G401 (cell line): ENCODE results near the gene VWA5B2. TPM values are rescaled to one million over a fixed set of nuclear protein-coding genes. Genes with fewer than 3 reads are reported as not detected.

Source experiments
- DNase-seq: peaks from one replicate; pipeline ENCODE4 v3.0.0-alpha.2; 2015; ENCODE audit warnings: low spot score
- in situ Hi-C: cut with HindIII; loops from 2 replicates; pipeline ENCODE4 v1.10.0; 2016; ENCODE audit warnings: low sequenced_read_pairs, mixed read lengths
- total RNA-seq: library from RNA; depleted of rRNA; stranded (reverse); fragments of >200 nt; shearing (Covaris generic); gene quantifications from 2 replicates; pipeline ENCODE4 v1.2.3, GENCODE V29; 2014

Gene VWA5B2
- total RNA-seq, 1 experiment from 2014 or later, result 0.20 TPM

DNA sequence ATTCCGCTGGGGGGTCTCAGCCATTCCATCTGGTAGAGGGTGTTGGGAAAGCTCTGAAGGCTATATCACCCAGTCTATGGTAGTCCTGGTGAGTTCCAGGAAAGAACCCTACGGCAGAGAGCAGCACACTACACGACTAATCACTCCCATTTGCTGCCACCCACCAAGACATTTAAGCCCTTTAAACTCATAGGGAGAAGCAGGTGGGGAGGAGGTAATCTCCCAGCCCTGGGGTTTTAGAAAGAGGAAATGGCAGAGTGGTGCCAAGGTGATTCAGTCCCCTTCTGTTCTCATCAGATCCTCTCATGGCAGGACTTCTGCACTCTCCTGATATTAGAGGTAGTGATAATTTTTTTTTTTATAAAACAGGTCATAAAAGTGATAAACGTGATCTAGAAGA, 10.6 kb upstream of the VWA5B2 start:
- no peak for DNase-seq
- in situ Hi-C loops, result no loop called here

DNA sequence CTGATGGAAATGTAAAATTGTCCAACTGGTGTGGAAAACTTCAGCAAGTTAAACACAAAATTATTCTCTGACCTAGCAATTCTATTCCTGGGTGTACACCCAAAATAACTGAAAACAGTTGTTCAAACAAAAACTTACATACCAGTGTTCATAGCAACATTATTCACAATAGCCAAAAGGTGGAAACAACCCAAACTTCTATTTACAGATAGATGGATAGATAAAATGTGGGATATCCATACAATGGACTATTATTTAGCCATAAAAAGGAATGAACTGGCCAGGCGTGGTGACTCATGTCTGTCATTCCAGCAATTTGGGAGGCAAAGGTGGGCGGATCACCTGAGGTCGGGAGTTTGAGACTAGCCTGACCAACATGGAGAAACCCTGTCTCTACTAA, 6.9 kb upstream of the VWA5B2 start:
- DNase-seq, result no peak
- in situ Hi-C loops, result no loop called here

DNA sequence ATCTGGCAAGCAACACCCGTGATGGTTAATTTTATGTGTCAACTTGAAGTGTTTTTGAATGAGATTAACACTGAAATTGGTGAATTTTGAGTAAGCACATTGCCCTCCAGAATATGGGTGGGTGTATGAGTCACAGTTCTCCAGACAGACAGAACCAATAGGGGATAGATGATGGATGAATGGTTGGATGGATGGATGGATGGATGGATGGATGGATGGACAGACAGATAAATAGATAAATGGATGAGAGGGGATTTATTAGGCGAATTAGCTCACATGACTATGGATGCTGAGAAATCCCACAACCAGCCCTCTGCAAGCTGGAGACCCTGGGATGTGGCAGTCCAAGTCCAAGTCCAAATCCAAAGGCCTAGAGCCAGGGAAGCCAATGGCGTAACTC, 5.4 kb upstream of the VWA5B2 start:
- in situ Hi-C loops, result no loop called here
- no peak for DNase-seq

DNA sequence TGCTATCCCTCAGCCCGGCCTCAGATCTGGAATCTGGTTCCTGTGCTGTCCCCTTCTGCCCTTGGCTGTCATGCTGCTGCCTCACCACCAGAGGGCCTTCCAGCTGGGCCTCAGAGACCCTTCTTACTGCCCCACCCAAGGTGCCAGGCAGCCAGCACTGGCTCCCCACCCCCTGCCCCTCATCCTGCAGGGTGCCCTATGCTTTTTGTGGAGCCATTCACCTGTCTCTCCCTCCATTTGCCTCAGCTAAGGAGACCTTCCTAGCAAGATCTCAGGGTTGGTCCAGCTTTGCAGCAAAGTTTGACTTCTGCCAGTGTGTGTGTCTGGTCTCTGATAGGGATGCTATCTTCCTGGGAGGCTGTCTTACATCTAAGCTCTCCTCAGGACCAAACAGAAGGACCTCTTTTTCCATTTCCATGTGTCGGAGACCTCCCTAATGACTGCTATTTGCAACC, 1.9 kb upstream of the VWA5B2 start:
- DNase-seq, result peak; percentile 30

DNA sequence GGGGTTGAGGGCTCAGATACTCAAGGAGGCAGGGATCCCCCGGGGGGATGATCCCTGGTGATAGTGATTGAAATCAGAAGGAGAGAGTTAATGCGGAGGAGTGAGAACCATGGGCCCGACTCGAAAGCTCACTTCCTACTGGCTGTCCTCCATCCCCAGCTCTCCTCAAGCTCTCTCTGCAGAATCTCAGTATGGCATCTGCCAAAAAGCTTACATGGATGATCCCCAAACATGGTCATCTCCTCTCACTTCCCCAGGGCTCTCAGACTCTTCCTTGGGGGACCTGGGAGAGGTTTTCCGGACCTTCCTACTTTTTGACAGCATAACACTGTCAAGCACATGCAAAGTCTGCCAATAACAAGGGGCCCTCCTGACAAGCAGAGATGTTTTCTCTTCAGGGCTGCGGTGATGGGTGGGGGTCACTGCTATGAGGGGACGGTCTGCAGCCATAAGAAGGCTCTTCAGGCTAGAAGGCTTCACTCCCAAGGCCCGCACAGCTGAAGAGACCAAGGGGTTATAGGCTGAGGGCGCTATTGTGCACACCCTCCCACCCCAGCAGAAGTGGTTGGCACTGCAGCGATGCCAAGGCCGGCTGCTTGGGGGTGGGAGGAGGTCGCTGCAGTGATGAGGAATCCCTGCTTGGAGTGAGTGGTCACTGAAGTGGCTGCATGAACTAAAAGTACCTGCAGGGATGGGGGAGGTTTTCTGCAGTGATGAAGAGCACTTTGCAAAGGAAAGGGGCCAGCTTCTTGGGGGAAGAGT, 828 bp upstream of the VWA5B2 start:
- peak; percentile 25 for DNase-seq
- in situ Hi-C loops, result no loop called here

More for the DNA sequence above, 1.9 kb upstream of the VWA5B2 start:
- in situ Hi-C loops, result no loop called here

DNA sequence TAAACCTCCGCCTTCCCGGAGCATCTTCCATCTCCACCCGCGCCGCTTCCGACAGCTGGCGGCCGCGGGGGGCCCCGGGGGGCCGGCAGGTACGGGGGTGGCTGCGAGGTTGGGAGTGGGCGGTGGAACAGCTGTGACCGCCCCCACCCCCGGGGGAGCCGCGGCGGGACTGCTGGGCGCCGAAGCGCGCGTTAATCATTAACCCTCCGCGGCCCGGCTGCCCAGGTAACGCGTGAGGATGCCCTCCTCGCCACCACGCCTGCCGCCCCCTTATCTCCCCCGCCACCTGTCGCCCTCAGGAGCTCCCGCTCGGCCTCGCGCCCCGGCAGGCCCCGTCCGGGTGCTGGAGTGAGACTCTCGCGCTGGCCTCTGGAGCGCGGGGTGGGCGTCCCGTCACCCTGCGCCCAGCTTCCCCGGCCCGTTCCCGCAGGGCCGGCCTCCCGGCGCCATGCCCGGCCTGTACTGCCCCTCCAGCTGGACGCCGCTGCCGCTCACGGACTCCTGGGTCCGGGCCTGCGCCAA, 757 bp downstream of the VWA5B2 start:
- DNase-seq, result no peak
- in situ Hi-C loops, result no loop called here

DNA sequence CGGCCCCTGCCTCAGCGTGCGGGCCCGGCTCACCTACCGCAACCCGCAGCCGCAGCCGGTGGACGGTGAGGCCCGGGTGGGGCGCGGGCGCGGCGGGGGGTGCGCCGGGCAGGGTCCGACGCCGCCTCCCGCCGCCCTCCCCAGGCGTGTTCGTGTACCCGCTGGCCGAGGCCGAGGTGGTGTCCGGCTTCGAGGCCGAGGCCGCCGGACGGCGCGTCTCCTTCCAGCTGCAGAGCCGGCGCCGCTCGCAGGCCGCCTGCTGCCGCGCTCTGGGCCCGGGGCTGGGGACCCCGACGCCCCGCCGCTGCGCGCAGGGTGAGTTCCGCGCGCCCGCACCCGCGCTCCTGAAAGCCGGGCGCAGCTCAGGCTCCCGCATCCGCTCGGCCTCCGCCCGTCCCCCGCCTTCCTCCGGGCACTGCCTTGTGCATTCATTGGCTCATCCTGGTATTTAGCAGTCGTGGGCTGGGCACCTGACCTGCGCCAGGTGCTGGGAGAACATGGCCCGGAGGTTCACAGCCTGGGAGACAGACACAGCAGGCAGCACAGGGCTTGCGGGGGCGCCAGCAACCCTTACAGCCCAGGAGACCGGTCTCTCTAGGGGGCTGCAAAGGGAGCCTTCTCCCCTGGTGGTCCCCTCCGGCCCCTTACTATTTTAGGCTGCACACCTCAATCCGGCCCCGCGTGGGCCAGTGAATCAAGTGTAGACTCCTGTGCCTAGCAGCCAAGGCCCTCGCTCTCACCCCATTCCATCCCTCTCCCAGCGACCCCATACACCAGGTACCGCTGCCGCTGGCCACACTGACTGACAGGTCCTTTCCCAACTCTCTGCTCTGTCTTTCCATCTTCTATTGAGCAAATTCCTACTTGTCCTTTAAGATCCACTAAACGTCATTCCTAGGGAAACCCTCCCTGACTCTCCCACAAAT, 1.5 kb downstream of the VWA5B2 start:
- peak; percentile 86 for DNase-seq
- in situ Hi-C loops, result no loop called here

DNA sequence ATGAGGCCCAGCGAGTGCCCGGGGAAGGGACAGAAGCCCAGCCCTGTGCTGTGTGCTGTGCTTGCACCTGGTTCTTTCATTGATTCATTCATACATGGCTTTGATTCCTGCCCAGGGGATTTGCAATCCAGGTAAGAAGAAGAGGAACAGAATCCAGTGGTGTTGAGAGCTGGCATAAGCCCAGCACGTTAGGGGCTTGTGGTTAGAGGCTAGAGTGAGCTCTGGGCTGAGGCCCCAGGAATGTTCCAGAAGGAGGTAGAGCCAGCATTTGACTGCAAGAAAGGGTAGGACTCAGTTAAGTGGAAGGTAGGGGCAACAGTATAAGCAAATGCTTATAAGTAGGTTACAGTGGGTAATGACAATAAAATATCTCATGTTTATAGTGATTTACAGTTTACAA, 2.3 kb downstream of the VWA5B2 start:
- in situ Hi-C loops, result no loop called here
- DNase-seq, result no peak

DNA sequence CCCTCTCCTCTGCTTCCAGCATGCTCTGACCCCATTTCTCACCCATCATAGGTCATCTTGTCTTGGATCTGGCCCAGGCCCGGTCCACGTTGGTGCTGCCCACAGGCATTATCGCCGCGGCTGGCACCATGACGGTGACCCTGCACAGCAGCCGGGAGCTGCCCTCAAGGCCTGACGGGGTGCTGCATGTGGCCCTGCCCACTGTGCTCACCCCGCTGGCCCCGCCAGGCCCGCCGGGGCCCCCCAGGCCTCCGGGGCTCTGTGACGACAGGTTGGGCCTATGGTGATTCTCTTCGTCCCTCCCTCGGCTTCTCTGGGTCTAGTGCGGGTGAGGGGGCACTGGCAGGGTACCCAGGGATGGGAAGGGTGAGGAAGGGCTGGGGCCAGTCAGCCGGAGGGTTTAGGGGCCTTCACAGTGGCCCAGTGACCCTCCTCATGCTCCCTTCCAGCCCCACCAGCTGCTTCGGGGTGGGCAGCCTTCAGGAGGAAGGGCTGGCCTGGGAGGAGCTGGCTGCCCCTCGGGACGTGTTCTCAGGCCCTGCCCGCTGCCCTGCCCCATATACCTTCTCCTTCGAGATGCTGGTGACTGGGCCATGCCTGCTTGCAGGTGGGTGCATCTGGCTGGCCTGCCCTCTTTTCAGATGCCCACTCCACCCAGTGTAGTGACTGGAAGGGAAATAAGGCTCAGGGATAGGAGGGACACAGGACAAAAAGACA, 3.9 kb downstream of the VWA5B2 start:
- in situ Hi-C loops, result no loop called here
- DNase-seq, result no peak

DNA sequence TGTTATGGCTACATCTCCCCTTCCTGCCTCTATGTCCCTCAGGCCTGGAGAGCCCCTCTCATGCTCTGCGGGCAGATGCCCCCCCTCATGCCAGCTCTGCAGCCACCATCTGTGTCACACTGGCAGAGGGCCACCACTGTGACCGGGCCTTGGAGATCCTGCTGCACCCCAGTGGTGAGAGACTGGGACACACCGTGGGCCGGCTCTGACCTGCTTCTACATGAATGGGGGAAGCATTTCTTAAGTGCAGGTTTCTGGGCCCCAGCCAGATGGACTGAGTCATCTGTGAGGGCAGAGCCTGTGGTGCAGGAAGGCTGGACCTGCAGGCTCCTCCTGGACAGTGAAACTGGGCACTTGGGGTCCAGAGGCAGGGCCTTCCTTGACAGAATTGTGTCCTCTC, 4.8 kb downstream of the VWA5B2 start:
- in situ Hi-C loops, result no loop called here

DNA sequence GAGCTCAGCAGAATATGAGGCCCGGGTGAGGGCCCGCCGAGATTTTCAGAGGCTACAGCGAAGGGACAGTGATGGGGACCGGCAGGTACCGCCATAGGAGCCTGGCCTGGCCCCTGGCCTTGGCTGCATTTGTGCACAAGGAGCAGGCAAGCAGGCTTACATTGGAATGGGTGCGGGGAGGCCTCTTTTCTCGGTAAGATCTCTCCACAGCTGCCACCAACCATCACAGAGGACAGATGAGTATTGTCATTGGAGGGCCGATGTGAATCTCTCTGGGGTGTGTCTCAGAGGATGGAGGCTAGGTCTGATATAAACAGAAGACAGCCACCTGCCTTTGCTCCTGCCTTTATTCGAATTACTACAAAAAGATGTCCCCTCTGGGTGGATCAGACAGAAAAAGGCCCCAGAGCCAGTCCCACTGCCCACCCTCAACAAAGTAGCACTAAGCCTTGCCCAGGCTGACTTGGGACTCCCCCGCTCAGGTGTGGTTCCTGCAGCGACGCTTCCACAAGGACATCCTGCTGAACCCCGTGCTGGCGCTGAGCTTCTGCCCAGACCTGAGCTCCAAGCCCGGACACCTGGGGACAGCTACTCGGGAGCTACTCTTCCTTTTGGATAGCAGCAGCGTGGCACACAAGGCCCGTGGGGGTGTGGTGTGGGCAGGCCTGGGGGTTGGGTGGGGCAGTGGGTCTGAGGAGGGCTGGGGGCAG, 5.4 kb downstream of the VWA5B2 start:
- in situ Hi-C loops, result no loop called here
- DNase-seq, result peak; percentile 30

More for the DNA sequence above, 4.8 kb downstream of the VWA5B2 start:
- DNase-seq, result peak; percentile 91

DNA sequence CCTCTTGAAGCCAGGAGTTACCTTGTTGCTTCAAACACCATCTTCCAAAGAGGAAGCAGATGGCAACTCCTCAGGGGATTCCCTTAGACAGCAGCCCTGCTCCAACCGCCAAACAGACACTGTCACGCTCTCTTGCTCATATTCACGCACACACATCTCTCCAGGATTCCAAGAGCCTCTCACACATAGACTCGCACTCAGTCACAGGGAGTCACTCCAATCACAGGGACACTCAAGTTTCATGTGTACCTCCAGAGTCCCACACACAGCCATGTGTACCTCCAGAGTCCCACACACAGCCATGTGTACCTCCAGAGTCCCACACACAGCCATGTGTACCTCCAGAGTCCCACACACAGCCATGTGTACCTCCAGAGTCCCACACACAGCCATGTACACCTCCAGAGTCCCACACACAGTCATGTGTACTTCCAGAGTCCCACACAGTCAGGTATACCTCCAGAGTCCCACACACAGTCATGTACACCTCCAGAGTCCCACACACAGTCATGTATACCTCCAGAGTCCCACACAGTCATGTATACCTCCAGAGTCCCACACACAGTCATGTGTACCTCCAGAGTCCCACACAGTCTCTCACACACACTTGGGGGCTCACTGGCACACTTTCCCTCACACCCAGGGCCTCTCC, 6.1 kb downstream of the VWA5B2 start:
- in situ Hi-C loops, result no loop called here
- DNase-seq, result no peak

DNA sequence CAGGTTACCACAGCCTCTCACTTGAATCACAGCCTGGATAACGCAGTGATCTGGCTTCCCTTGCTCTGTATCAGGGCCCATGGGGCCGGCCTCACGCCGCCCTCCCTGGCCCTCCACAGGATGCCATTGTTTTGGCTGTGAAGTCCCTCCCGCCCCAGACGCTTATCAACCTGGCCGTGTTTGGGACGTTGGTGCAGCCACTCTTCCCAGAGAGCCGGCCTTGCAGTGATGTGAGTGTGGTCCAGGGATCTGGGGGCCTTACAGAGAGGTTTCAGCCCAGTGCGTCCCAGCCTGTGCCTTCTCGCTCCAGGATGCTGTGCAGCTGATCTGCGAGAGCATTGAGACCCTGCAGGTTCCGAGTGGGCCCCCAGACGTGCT, 6.6 kb downstream of the VWA5B2 start:
- no peak for DNase-seq
- in situ Hi-C loops, result no loop called here

DNA sequence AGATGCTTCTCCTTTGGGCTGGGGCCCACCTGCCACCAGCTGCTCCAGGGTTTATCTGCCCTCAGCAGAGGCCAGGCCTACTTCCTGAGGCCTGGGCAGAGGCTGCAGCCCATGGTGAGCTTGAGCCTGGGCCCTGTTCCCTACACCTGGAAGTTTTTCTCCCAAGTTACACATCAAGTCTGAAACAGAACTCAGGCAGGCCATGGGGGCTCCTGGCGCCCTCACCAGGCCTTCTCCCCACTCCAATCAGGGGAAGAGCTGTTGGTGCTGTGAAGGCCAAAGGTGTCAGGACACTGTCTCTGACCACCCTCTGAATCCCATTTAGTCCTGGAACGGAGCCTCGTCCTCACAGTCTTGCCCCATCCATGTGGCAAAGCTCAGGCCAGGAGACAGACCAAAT, 7.3 kb downstream of the VWA5B2 start:
- in situ Hi-C loops, result no loop called here
- no peak for DNase-seq

DNA sequence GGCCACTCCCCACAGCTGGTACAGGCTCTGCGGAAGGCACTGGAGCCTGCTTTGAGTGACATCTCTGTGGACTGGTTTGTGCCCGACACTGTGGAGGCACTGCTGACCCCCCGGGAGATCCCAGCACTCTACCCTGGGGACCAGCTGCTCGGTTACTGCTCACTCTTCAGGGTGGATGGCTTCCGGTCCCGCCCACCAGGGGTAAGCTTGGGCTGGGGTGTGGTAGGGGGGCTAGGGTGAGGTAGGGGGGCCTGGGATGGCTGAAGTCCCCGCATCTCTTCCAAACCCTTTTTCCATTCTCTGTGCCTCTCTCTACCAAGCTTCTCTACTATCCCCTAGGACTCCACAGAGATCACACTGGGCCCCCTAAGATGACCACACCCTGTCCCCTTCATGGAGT, 7.8 kb downstream of the VWA5B2 start:
- no peak for DNase-seq
- in situ Hi-C loops, result no loop called here

DNA sequence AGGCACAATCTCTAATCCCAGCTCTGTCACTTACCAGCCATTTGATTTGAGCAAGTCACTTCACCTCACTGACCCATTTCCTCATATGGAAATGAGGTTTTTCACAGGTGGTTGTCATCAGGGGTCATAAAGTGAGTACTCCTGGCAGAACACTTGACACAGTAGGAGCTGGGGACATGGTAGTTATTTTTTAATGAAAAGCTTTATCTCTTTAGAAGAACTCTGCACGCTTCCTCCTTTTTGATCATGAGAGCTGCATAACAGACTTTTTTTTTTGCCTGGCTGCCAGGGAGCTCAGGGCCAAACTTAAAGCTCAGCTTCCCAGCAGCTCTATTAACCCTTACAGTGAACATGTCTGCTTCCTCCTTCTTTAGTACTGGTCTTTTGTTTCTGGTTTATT, 8.4 kb downstream of the VWA5B2 start:
- in situ Hi-C loops, result no loop called here
- DNase-seq, result no peak

DNA sequence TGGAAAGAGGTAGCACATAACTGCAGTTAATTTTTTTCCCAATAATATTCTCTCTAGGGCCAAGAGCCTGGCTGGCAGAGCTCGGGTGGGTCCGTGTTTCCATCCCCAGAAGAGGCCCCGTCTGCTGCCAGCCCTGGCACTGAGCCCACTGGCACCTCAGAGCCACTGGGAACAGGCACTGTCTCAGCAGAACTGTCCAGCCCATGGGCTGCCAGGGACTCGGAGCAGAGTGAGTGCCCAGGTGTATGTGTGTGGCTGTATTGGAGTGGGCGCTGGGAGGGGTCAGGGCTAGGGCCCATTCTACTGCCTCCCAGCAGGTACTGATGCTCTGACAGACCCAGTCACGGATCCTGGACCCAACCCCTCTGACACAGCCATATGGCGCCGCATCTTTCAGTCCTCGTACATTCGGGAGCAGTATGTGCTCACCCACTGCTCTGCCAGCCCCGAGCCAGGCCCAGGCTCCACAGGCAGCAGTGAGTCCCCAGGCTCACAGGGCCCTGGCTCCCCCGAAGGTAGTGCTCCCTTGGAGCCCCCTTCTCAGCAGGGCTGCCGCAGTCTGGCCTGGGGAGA, 8.9 kb downstream of the VWA5B2 start:
- in situ Hi-C loops, result no loop called here
- peak; percentile 72 for DNase-seq

DNA sequence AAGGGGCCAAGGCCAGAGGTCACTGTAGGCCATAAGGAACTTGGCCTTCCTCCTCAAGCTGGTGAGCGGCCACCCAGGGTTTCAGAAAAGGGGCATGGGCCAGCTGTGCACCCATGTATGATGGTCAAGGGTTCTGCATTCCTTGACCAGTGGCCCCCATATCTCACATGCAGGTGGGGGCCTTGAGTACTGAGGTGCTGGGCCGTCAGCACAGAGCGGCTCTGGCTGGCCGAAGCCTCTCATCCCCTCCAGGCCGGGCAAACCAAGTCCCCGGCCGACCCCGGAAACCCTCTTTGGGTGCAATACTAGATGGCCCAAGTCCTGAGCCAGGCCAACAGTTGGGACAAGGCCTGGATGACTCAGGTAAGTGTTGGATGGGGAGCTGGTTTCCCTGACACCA, 9.8 kb downstream of the VWA5B2 start:
- no peak for DNase-seq
- in situ Hi-C loops, result no loop called here
